Choroid plexus epithelial cell (primary cell): ENCODE results near the gene NCCRP1.

Source experiments
- DNase-seq: peaks from one replicate; pipeline ENCODE4 v3.0.0-alpha.2; 2010; ENCODE audit warnings: low read depth
- H3K4me3 ChIP-seq: 2 replicates; pipeline ENCODE4 v1.5.1; 2011; ENCODE audit warnings: low read depth, mild to moderate bottlenecking, control low read depth, low read length, moderate library complexity
- CTCF ChIP-seq: conservative IDR thresholded peaks from 2 replicates; pipeline ENCODE4 v1.5.1; 2011; ENCODE audit warnings: low read depth, mild to moderate bottlenecking, control low read depth, inconsistent platforms, low read length, moderate library complexity

The NCCRP1 gene

GRCh38 chr19:39247701-39248664 lies 51.2 kb downstream of the NCCRP1 start:
- no peak overlapping the region for H3K4me3 ChIP-seq
- TF ChIP-seq CTCF: no peak
- DNase-seq: no peak

- no peak for TF ChIP-seq CTCF
- DNase-seq: no peak
- no peak within 1 kb of the TSS for H3K4me3 ChIP-seq
Measured at GRCh38 chr19:39248806-39249205, 52.0 kb downstream of the NCCRP1 start, which contains the start of gene IFNL4. Gene IFNL4, minus strand, starts transcription at chr19:39248856.

GRCh38 chr19:39251081-39251480 lies 54.3 kb downstream of the NCCRP1 start:
- no peak overlapping the region for H3K4me3 ChIP-seq
- TF ChIP-seq CTCF: no peak
- no peak for DNase-seq
